Measurements from ENCODE around the gene HNRNPF.
A peak's percentile ranks its signal among the peaks of the same experiment; 100 is the strongest.

The HNRNPF gene

DNA sequence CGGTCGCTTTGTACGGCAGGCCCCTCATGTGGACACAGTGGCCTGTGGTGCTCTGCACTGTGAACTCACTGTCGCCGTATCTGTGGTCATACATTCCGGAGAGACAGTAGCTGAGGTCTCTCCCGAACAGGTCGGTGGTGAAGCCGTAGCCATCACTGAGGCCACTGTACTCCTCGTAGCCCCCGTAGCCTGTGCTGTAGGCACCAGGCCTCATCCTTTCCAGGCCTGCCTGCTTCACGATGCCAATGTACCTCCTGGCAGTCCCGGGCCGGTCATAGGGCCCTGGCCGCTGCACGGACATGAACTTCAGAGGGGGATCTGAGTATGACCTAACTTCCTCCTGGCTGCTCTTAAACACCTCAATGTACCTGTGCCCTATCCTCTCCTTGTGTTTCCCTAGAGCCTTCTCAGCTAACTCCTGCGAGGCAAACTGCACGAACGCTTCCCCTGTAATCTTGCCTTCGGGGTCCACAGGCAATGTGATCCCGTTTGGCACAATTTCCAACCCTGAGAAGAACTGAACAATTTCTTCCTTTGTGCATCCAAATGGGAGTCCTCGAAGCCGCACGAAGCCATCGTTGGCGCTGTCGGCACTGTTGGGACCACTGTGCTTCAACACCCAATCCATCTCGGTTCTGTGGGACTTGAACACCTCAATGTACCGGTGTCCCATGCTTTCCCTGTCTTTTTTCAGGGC is 21.9 kb downstream of the HNRNPF start:
- TF ChIP-seq MAX (IDR thresholded peaks at IDR 0.05; ENCODE audit: low read depth, low read length) (no peak), POLR2A (IDR thresholded peaks at IDR 0.05; ENCODE audit: extremely low read depth, insufficient read length) (no peak)
- no peak for DNase-seq (ENCODE audit: low read depth)
- H3K4me3 ChIP-seq (ENCODE audit: low read depth, low read length), result no peak overlapping the region

GRCh38 chr10:43386549-43386948 is 22.4 kb downstream of the HNRNPF start:
- DNase-seq (ENCODE audit: low read depth), result no peak
- TF ChIP-seq POLR2A (IDR thresholded peaks at IDR 0.05; ENCODE audit: extremely low read depth, insufficient read length), result no peak
- no peak for TF ChIP-seq MYC (IDR thresholded peaks at IDR 0.05; ENCODE audit: low read depth, low read length)
- TF ChIP-seq, protein P1, sequence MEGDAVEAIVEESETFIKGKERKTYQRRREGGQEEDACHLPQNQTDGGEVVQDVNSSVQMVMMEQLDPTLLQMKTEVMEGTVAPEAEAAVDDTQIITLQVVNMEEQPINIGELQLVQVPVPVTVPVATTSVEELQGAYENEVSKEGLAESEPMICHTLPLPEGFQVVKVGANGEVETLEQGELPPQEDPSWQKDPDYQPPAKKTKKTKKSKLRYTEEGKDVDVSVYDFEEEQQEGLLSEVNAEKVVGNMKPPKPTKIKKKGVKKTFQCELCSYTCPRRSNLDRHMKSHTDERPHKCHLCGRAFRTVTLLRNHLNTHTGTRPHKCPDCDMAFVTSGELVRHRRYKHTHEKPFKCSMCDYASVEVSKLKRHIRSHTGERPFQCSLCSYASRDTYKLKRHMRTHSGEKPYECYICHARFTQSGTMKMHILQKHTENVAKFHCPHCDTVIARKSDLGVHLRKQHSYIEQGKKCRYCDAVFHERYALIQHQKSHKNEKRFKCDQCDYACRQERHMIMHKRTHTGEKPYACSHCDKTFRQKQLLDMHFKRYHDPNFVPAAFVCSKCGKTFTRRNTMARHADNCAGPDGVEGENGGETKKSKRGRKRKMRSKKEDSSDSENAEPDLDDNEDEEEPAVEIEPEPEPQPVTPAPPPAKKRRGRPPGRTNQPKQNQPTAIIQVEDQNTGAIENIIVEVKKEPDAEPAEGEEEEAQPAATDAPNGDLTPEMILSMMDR (IDR thresholded peaks at IDR 0.05; ENCODE audit: low read depth, low read length), result no peak
- no peak for TF ChIP-seq MAX (IDR thresholded peaks at IDR 0.05; ENCODE audit: low read depth, low read length)
- H3K4me3 ChIP-seq (ENCODE audit: low read depth, low read length), result no peak overlapping the region

- H3K4me3 ChIP-seq (ENCODE audit: low read depth, low read length), result no peak overlapping the region
- DNase-seq (ENCODE audit: low read depth), result no peak
- TF ChIP-seq MYC (IDR thresholded peaks at IDR 0.05; ENCODE audit: low read depth, low read length) (no peak), MAX (IDR thresholded peaks at IDR 0.05; ENCODE audit: low read depth, low read length) (no peak), POLR2A (IDR thresholded peaks at IDR 0.05; ENCODE audit: extremely low read depth, insufficient read length) (no peak)
- TF ChIP-seq, protein P1 (IDR thresholded peaks at IDR 0.05; ENCODE audit: low read depth, low read length), result no peak
Measured at GRCh38 chr10:43385412-43386004, 23.5 kb downstream of the HNRNPF start.

DNA sequence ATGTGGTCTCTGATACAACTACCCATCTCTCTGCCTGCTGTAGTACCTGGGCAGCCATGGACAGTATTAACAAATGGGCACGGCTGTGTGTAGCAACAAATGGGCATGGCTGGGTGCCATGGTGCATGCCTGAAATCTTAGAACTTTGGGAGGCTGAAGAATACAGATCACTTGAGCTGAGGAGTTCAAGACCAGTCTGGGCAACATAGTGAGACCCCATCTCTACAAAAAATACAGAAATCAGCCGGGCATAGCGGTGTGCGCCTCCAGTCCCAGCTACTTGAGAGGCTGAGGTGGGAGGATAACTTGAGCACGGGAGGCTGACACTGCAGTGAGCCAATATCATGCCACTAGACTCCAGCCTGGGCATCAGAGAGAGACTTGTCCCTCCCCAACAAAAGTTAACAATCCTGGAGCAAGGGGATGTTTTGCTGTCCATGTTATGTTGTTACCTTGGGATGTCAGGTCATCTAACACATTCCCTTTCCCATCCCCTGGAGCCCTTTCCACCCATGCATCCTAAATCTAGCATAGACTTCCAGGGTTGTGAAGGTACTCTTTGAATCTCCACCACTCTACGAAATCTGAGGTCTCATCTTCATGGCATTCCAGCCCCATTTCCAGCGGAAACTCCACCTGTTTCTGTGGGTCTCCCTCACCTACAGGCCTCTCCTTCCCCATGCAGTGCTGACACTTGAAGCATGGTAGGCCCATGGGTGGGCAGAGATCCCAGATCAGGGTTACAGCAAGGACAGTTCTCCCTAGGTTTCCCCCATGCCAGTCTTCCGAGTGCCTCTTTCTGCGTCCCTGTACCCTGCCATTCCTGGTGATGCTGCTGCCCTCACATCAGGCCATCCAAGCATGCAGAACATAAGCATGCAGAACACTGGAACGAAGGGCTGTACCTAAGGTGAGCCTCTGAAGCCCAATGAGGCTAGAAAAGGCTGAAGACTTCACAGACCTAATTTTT is 24.4 kb downstream of the HNRNPF start:
- TF ChIP-seq, protein P1 (IDR thresholded peaks at IDR 0.05; ENCODE audit: low read depth, low read length), result no peak
- peak; percentile 42 for TF ChIP-seq POLR2A (IDR thresholded peaks at IDR 0.05; ENCODE audit: extremely low read depth, insufficient read length)
- H3K4me3 ChIP-seq (ENCODE audit: low read depth, low read length), result no peak overlapping the region
- DNase-seq (ENCODE audit: low read depth), result no peak

DNA sequence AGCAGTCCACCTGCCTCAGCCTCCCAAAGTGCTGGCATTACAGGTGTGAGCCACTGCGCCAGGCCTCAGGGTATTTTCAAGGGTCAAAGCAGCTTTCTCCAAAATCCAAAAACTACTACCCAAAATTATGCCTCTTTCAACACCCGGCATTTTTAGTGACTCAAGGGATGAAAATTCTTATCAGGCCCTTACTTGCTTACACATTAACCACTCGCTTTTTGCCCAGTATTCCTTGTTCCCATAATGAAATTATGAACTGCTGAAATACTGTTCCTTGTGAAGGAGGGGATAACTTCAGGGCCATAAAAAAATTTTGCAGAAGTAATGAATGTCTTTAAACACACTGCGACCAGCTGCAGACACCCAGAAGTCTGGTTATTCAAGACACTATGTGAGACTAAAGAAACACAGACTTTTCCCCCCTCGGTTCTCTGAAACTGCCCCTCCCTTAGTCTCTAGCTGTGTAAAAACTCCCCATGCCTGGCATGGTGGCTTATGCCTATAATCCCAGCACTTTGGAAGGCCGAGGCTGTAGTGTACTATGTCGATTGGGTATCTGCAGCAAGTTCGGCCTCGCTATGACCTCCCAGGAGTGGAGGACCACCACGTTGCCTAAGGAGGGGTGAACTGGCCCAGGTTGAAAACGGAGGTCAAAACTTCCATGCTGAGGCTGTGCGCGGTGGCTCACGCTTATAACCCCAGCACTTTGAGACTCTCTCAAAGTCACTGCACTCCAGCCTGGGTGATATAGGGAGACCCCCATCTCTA is 25.6 kb downstream of the HNRNPF start:
- no peak for DNase-seq (ENCODE audit: low read depth)
- H3K4me3 ChIP-seq (ENCODE audit: low read depth, low read length), result no peak overlapping the region
- TF ChIP-seq, protein P1 (IDR thresholded peaks at IDR 0.05; ENCODE audit: low read depth, low read length), result no peak
- TF ChIP-seq MAX (IDR thresholded peaks at IDR 0.05; ENCODE audit: low read depth, low read length), result no peak
- TF ChIP-seq MYC (IDR thresholded peaks at IDR 0.05; ENCODE audit: low read depth, low read length), result no peak
